Stimulated activated CD8-positive, alpha-beta memory T cell treated with anti-CD3 and anti-CD28 coated beads, Interleukin-7, amount 100 ng/mL, for 48 hours (primary cell): ENCODE data around the gene EDIL3.

Experiments used
- DNase-seq, 2 donors: peaks; one replicate each; pipeline ENCODE4 v3.0.0-alpha.2; 2020; ENCODE audit warnings: low read depth in 1 of 2; ENCODE audit errors: extremely low read depth in 1 of 2

EDIL3 gene

DNA sequence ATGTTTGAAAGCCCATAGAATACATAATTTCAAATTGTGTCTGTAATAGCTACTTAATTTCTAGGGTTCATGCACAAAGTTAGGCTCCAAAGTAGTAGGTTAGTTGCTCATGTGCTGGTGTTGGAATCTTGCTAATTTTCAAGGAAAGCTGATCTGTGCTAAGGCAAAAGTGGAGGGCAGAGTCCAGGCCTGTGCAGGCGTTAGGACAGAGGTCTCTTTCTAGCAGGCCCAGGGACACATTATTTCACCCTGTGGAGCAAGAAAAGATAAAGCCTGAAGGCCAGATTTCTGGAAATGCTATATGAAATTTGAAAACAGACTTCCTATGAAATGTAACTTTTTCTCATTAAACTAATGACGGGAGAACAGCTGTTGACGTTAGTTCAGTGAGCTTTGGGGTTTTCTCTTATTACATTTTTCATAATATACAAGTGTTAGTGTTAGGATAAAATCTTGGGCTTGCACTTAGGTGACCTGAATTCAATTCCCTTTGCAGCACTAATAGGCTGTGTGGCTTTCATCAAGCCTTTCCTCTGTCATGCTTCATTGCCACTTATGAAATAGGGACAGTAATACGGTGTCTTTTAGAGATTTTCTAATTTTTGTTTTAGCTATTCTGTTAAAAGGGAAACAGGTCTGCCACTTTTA lies 467.3 kb downstream of the EDIL3 start:
- DNase-seq, result no peak

DNA sequence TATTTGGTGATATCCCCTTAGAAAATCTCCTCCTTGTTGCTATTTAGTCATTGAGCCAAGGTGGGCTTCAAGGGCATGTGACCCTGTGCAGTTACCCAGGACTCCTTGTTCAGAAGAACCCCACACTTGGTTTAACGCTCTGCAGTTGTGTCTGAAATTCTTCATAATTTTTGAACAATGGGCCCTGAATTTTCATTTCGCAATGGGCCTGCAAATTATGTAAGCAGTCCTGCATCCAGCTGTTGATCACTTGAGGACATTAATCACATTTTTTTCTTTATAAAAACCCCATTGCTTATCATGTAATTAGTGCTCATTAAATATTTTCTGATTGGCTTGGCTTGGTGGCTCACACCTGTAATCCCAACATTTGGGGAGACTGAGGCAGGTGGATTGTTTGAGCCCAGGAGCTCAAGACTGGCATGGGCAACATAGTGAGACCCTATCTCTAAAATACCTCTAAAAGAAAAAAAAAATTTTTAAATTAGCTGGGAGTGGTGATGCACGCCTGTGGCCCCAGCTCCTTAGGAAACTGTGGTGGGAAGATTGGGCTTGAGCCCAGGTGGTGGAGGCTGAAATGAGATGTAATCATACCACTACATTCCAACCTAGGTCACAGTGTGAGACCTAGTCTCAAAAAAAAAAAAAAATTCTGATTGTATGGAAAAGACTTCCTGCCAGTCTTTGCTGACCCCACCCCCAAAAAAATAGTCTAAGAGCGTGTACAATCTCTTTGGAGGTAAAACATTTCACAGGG lies 469.8 kb downstream of the EDIL3 start:
- no peak for DNase-seq

DNA sequence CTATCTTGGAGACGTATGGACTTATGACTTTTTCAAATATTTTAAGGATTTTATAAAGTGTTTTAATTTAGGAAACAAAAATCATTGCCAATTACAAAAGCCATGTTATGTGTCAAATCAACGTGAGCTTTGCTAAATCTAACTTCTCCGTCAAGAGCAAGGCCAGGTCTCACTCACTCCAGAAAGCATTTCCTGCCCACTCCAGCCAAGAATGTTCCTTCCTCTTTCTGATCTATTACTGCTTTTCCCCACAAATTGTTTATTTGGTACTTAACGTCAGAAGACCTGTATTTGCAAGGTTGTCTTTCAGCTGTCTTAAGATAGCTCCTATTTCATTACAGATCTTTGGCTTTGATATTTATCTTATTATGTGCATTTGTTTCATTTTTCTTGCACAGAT lies 470.5 kb downstream of the EDIL3 start:
- no peak for DNase-seq

DNA sequence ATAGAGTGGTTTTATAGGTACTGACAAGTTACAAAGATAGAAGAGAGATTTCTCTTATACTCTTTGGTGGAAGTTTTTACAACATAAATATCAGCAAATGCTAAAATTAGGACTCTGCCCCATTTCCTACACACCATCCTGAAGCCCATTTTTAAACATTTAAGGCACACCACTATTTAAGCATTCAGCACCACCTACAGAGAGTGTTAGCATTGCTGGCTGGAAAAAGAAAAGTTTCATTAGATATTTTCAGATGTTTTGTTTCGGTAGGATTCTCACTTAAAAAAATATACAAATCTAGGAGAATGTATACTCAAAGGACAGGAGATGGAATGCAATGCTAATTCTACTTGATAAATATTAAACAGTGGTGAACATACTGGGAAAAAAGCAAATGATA lies 471.1 kb downstream of the EDIL3 start:
- DNase-seq, result no peak

DNA sequence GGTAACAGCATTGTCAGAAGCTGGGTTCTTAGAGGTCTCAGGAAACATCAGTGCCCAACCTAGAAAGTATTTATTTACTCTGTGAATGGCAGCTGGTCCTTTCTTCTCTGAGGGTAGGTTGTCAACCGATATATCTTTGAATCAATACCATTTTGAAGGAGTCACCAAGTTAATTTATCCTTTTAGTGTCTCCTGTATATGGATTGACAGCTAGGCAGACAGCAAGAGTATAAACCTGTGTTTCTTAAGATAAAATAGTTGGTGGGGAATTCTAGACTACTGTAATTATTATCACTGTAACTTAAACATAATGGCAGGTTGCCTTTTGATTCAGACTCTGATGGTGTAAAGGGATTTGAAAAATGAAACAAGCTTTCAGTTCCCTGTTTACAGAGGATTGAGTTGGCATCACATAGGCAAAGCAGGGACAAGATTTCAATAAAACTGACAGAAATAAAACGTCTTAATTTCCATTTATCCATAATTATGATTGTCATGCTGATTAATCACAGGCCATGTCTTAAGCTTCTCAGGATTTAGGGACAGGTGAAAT lies 473.2 kb downstream of the EDIL3 start:
- DNase-seq, result no peak

DNA sequence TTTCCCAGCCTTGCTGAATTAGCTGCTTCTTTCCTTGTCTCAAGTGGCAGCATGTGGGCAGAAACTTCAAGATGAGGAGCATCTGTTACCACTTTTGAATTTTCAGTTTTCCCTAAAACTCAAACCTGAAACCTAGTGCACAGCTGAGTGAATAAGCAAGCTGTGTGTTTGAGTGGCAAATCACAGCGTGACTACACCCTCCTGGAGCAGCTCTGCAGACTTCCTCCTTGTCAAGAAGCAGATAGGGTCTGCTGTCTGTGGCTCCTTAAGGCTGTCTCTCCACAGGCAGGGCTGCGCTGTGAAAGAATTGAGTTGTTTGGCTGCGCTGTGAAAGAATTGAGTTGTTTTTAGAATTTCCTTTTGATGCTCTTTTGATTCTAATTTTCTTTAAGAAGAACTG lies 484.4 kb downstream of the EDIL3 start:
- DNase-seq, result no peak

DNA sequence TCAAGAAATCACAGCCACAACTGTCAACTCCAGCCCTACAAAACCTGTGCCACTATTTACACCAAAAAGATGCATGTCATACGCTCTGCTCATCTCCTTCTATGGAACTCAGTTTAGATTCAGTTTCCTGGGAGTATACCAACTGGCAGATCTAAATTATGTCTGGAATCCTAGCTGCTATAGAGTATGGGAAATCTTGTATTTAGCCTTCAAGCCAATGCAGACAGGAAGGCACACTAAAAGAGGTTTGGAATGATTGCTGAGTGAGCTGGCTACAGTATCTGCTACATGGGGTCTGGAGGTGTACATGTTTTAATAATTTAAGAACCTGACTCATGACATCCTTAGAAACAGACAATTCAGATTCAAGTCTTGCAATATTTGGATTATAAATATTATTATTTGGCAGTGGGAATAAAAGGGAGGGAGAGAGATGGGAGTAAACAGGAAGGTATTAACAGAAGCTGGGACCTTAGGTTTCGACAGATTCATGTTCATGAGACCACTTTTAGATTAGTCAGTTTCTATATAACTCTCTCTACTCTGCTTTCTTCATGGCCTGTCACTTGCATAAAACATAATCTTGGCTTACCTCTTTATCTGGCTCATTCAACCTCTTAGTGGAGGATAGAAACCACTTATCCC lies 485.2 kb downstream of the EDIL3 start:
- no peak for DNase-seq

DNA sequence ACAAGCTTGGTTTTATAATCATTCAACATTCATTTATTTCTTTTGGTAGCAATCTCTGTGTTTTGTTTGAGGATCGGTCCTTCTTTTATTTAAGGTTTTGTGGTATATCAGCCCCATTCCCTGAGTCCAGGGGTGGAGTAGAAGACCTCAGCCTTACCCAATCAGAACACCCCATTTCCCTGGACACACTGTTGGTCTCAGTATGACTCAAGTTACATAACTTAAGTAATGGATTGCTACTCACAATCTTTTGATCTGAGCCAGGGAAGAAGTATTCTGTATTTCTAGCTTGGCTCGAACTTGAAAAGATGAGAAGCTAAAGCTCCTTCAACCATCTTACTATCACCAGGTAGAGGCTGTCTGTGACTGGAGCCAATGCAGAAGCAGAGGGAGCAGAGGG lies 488.8 kb downstream of the EDIL3 start:
- DNase-seq, result no peak

DNA sequence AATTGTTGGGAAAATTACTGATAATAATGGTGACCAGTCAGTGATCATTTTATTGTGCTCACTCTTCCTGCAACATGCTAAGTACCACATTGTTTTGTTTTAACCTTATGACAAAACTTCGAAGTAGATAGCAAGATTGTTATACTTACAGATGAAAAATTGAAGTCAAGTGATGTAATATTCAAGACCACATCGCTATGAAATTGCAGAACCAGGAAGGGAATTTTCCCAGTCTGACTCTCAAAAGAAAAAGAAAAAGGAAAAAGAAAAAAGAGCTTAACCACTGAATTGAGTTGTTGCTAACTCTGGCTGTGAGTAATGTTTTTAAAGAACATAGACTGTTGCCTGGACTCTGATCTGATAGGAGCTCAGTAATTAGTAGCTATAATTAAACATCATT lies 493.4 kb downstream of the EDIL3 start:
- no peak for DNase-seq
